ENCODE results near the gene OR56A1. TPM values are rescaled to one million over a fixed set of nuclear protein-coding genes. Genes with fewer than 3 reads are reported as not detected.

Gene OR56A1
- total and polyA plus RNA-seq, 9 of the 15 experiments (the other 6 are each of a cell fraction or from before 2014, with no cell fraction given) = not detected

DNA sequence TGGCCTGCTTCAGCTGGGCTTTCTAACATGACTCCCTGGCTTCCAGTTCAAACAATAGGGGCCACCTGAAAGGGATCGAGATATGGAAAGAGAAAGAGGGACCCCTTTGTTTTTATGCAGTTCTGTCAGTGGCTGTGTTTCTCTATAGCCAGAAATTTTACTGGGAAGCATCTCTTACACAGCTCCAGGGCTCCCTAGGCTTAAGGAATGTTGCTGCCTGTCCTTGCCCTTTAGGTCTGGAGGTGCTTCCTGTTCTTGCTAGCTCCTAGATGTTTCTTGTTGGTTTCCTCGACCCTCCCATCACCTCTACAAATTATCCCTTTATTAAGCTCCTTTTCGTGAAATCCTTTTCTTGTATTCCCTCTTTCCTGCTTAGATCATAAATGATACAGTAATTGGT, 21.8 kb upstream of the OR56A1 start:
- Histone ChIP-seq H3K9ac (ENCODE audit: insufficient read depth in 1 of 2, low read depth in 2 of 2, low read length in 2 of 2) (no peak overlapping the region), H3K79me2 (ENCODE audit: control insufficient read depth, insufficient read depth, low read length) (no peaks in the 10 kb centered on the region), H3K9me3 (replicated peaks; ENCODE audit: control insufficient read depth, insufficient read depth, low read depth, low read length) (no peaks in the 10 kb centered on the region), H4K20me1 (replicated peaks; ENCODE audit: control insufficient read depth, insufficient read depth, low read length) (0 out of 2 replicates have a peak, but pooled peaks cover 3% of the 10 kb centered on the region), H3K4me1 (replicated peaks in 1 of 2; ENCODE audit: control insufficient read depth in 2 of 2, insufficient read depth in 2 of 2, low read length in 2 of 2) (no peaks in the 10 kb centered on the region), H2AFZ (ENCODE audit: low read depth, low read length) (no peak overlapping the region), H3K9me1 (ENCODE audit: control insufficient read depth, insufficient read depth, low read length) (no peaks in the 10 kb centered on the region), H3K27ac (ENCODE audit: extremely low read depth, low read depth, low read length) (no peak overlapping the region), H3K27me3 (ENCODE audit: control insufficient read depth in 2 of 2, insufficient read depth in 2 of 2, low read length in 2 of 2) (peaks cover 0 to 3% of the 10 kb centered on the region in 2 experiments; a peak in 3 of 5 replicates), H3K36me3 (ENCODE audit: control insufficient read depth, insufficient read depth, low read length) (no peaks in the 10 kb centered on the region), H3K4me2 (ENCODE audit: insufficient read depth, low read length) (no peak overlapping the region), H3K4me3 (no peak overlapping the region)
- DNase-seq (ENCODE audit: extremely low read depth in 1 of 4, low spot score in 3 of 4) (no peak), FAIRE-seq (no peak), ATAC-seq (no peak)
- in situ Hi-C loops (cut with MboI) = no loop called here
- BruUV-seq (replicated peaks) = no TSS peak
- ChIA-PET CTCF (ENCODE audit: low intra/inter-chr PET ratio) (no interaction called here), POLR2A (no interaction called here)
- intact Hi-C loops (cut with micrococcal nuclease) = no loop called here
- 0% methylated on average over 3 of the region's 3 CpGs for WGBS (ENCODE audit: insufficient coverage, low coverage, missing lambda C conversion rate)
- TF ChIP-seq MTA2 (IDR thresholded peaks at IDR 0.05; ENCODE audit: low read depth) = no peak
- TF ChIP-seq, protein P1, sequence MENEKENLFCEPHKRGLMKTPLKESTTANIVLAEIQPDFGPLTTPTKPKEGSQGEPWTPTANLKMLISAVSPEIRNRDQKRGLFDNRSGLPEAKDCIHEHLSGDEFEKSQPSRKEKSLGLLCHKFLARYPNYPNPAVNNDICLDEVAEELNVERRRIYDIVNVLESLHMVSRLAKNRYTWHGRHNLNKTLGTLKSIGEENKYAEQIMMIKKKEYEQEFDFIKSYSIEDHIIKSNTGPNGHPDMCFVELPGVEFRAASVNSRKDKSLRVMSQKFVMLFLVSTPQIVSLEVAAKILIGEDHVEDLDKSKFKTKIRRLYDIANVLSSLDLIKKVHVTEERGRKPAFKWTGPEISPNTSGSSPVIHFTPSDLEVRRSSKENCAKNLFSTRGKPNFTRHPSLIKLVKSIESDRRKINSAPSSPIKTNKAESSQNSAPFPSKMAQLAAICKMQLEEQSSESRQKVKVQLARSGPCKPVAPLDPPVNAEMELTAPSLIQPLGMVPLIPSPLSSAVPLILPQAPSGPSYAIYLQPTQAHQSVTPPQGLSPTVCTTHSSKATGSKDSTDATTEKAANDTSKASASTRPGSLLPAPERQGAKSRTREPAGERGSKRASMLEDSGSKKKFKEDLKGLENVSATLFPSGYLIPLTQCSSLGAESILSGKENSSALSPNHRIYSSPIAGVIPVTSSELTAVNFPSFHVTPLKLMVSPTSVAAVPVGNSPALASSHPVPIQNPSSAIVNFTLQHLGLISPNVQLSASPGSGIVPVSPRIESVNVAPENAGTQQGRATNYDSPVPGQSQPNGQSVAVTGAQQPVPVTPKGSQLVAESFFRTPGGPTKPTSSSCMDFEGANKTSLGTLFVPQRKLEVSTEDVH (IDR thresholded peaks at IDR 0.05; ENCODE audit: low read depth, partially characterized antibody) = no peak
- no peak for TF ChIP-seq FOSL1 (tag; conservative IDR thresholded peaks at IDR 0.05)
- no peak for TF ChIP-seq KLF1 (tag; IDR thresholded peaks at IDR 0.05)
- TF ChIP-seq, protein P2, sequence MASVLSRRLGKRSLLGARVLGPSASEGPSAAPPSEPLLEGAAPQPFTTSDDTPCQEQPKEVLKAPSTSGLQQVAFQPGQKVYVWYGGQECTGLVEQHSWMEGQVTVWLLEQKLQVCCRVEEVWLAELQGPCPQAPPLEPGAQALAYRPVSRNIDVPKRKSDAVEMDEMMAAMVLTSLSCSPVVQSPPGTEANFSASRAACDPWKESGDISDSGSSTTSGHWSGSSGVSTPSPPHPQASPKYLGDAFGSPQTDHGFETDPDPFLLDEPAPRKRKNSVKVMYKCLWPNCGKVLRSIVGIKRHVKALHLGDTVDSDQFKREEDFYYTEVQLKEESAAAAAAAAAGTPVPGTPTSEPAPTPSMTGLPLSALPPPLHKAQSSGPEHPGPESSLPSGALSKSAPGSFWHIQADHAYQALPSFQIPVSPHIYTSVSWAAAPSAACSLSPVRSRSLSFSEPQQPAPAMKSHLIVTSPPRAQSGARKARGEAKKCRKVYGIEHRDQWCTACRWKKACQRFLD (CRISPR knock-in tag; IDR thresholded peaks at IDR 0.05) = no peak
- no peak for TF ChIP-seq KLF13 (tag; IDR thresholded peaks at IDR 0.05; ENCODE audit: borderline replicate concordance, low read depth)
- TF ChIP-seq JUND (IDR thresholded peaks at IDR 0.05; ENCODE audit: borderline replicate concordance, low read depth, low read length) = no peak
- no peak for TF ChIP-seq JUND (tag; IDR thresholded peaks at IDR 0.05; ENCODE audit: borderline replicate concordance, low read depth, low read length)
- no peak for TF ChIP-seq RBM25 (IDR thresholded peaks at IDR 0.05; ENCODE audit: low read depth, low read length, severe bottlenecking)
- TF ChIP-seq MAFG (tag; conservative IDR thresholded peaks at IDR 0.05) = no peak
- TF ChIP-seq, protein P3, sequence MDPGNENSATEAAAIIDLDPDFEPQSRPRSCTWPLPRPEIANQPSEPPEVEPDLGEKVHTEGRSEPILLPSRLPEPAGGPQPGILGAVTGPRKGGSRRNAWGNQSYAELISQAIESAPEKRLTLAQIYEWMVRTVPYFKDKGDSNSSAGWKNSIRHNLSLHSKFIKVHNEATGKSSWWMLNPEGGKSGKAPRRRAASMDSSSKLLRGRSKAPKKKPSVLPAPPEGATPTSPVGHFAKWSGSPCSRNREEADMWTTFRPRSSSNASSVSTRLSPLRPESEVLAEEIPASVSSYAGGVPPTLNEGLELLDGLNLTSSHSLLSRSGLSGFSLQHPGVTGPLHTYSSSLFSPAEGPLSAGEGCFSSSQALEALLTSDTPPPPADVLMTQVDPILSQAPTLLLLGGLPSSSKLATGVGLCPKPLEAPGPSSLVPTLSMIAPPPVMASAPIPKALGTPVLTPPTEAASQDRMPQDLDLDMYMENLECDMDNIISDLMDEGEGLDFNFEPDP (CRISPR knock-in tag; IDR thresholded peaks at IDR 0.05) = no peak
- TF ChIP-seq, protein P4, sequence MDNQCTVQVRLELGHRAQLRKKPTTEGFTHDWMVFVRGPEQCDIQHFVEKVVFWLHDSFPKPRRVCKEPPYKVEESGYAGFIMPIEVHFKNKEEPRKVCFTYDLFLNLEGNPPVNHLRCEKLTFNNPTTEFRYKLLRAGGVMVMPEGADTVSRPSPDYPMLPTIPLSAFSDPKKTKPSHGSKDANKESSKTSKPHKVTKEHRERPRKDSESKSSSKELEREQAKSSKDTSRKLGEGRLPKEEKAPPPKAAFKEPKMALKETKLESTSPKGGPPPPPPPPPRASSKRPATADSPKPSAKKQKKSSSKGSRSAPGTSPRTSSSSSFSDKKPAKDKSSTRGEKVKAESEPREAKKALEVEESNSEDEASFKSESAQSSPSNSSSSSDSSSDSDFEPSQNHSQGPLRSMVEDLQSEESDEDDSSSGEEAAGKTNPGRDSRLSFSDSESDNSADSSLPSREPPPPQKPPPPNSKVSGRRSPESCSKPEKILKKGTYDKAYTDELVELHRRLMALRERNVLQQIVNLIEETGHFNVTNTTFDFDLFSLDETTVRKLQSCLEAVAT (IDR thresholded peaks at IDR 0.05) = no peak
- TF ChIP-seq PURB (CRISPR knock-in tag; IDR thresholded peaks at IDR 0.05; ENCODE audit: low read depth) = no peak
- TF ChIP-seq HDAC6 (IDR thresholded peaks at IDR 0.05; ENCODE audit: low read depth, low read length) = no peak
- TF ChIP-seq E2F3 (CRISPR knock-in tag; IDR thresholded peaks at IDR 0.05) = no peak
- TF ChIP-seq, protein P5, sequence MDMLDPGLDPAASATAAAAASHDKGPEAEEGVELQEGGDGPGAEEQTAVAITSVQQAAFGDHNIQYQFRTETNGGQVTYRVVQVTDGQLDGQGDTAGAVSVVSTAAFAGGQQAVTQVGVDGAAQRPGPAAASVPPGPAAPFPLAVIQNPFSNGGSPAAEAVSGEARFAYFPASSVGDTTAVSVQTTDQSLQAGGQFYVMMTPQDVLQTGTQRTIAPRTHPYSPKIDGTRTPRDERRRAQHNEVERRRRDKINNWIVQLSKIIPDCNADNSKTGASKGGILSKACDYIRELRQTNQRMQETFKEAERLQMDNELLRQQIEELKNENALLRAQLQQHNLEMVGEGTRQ (CRISPR knock-in tag; IDR thresholded peaks at IDR 0.05) = no peak
